Measurements from ENCODE around the gene SAMD11.
"Not testable (repeated sequence)": the region's sequence is repeated elsewhere in the genome, so short reads cannot be mapped to it uniquely, and the experiment has no call there.

DNA sequence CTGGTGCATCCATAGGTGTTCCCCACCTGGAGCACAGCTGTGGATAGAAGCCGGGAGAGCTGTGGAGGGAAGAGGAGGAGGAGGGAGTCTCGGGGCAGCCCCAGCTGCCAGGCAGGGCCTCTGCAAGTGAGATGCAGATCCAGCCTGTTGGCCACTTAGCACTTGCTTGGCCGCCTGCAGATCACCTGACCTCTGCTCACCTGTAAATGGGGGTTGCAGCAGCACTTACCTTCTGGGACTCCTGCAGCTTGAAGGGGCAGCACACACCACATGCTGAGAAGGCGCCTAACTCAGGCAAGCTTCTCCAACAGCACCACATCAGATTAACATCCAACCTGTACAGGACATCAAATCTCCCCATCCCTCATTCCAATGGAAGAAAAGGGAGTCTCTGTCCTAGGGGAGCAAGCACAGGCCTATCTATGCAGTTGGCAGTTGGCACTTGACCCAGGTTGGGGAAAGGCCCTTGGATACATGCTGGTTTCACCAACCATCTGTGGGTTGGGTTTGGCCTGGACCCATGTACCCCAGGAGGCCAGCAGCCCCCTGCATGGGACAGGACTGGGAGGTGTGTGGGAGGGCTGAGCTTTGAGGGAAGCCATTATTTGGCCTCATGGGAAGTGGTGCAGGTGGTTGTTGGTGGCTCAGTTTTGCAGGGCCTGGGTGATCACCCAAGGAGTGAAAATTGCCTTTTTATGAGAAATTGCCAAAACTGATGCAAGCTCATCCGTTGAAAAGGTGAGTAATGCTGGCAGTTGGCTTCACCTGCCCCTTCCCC is 46.3 kb upstream of the SAMD11 start:
- TF ChIP-seq POLR2A, POLR2AphosphoS5, TAF1, SPI1, POU2F2 (IDR thresholded peaks at IDR 0.05; ENCODE audit: low read depth, low read length): not testable (repeated sequence)
